ENCODE measurements around the gene APC. TPM values are rescaled to one million over a fixed set of nuclear protein-coding genes. Genes with fewer than 3 reads are reported as not detected.

The APC gene
- total and polyA plus RNA-seq, 2 of the 8 experiments (the other 6 are each of a cell fraction or from before 2014, with no cell fraction given) = 6.8 to 41.9 TPM

Small RNAs within 50 kb of the gene (small RNA-seq; reads per million reads assigned to genes)
- gene RNU6-482P (ENCODE audit: insufficient read depth) = not detected

Other genes with a start within 250 kb of the APC start
- gene SRP19, start 123.4 kb downstream of the APC start, total RNA-seq (2021; fragmentation: NEBNext Ultra II Directional; extraction: Animal tissue kit (Norgen Biotek cat#: 25700)) = 78.6 and 79.9 TPM in 2 replicates
- gene SRP19, start 123.4 kb downstream of the APC start, polyA plus RNA-seq (2011; rRNA removed) = 14.2 and 27.5 TPM in 2 replicates
- gene REEP5, start 184.3 kb downstream of the APC start, total RNA-seq (2021; fragmentation: NEBNext Ultra II Directional; extraction: Animal tissue kit (Norgen Biotek cat#: 25700)) = 56.6 and 58.3 TPM in 2 replicates
- gene REEP5, start 184.3 kb downstream of the APC start, polyA plus RNA-seq (2011; rRNA removed) = 69.3 and 94.3 TPM in 2 replicates
- 162 and 173 TPM in 2 replicates for gene DCP2, start 238.9 kb downstream of the APC start, total RNA-seq (2021; fragmentation: NEBNext Ultra II Directional; extraction: Animal tissue kit (Norgen Biotek cat#: 25700))
- 14.4 and 41.7 TPM in 2 replicates for gene DCP2, start 238.9 kb downstream of the APC start, polyA plus RNA-seq (2011; rRNA removed)